Endometrial microvascular endothelial cells (primary cell): ENCODE data around the gene FAM135A. TPM values are rescaled to one million over a fixed set of nuclear protein-coding genes. Genes with fewer than 3 reads are reported as not detected.
"Not testable (repeated sequence)": the region's sequence is repeated elsewhere in the genome, so short reads cannot be mapped to it uniquely, and the experiment has no call there.

Source experiments
- in situ Hi-C: cut with HindIII; loops from 2 replicates; pipeline ENCODE4 v1.10.0; 2017; ENCODE audit warnings: low sequenced_read_pairs, low pct_unique_long_range_greater_than_20kb; ENCODE audit errors: inconsistent ontology term
- total RNA-seq: library from RNA; depleted of rRNA; stranded (reverse); fragments of >200 nt; gene quantifications from one replicate; pipeline ENCODE4 v1.2.3, GENCODE V29; 2015; ENCODE audit errors: inconsistent ontology term

FAM135A gene
- total RNA-seq, 1 donor from 2014 or later = 6.6 TPM

DNA sequence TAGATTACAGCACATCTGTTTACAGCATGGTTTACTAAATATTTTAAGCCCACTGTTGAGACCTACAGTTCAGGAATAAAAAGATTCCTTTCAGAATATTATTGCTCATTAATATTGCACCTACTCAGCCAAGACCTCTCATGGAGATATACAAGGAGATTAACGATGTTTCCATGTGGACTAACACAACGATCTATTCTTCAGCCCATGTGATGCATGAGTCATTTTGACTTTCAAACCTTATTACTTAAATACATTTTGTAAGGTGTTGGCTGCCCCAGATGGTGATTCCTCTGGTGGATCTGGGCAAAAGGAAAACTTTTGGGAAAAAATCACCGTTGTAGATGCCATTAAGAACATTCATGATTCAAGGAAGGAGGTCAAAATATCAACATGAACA, 105.4 kb downstream of the FAM135A start:
- in situ Hi-C loops = no loop called here

GRCh38 chr6:70520575-70520974, 107.3 kb downstream of the FAM135A start:
- in situ Hi-C loops = no loop called here

- in situ Hi-C loops = no loop called here
Measured at GRCh38 chr6:70524721-70525286, 111.5 kb downstream of the FAM135A start.

DNA sequence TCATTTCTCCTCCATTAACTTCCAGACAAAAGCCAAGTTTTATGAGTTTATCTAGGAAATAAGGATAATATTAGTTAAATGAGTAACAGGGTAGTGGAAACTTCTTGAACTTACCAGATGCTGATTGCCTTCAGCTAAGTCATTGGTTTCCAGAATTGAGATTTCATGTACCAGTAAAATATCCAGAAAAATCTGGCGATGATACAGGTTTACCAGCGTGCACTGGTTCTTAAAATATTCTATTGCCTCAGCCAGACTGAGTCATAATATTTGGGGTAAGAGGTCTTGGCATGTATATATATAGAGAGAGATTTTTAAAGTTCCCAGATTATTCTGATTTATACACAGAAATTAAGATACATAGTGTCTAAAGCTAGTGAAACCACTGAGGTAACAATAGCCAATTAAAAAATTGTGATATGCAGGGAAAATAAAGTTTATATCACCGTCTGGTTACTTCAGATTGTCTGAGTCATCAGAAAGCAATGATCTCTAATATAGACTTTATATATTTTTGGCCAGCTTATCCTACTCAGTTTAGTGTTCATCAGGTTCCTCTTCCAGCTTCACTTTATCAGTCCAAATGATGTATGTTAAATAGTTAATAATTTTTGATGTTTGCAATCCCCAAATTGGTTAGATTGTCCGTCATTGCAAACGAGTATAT, 113.9 kb downstream of the FAM135A start:
- in situ Hi-C loops = no loop called here

DNA sequence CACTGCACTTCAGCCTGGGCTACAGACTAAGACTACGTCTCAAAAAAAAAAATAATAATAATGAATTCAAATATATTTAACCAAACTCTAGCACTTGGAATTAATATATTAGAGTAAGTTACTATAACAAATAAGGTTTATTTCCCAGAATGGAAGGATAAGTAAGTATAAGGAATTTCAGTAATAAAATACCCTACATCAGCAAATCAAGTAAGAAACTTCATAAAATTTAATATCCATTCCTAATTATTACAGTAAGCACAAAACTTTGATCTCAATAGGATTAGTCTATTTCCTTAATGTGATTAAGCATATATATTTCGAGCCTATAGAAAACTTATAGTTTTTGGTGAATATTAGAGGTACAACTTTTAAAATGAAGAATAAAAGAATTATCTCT, 116.7 kb downstream of the FAM135A start:
- in situ Hi-C loops = no loop called here

GRCh38 chr6:70531133-70531532, 117.8 kb downstream of the FAM135A start:
- in situ Hi-C loops = no loop called here

- in situ Hi-C loops = no loop called here
Measured at GRCh38 chr6:70537266-70537665, 124.0 kb downstream of the FAM135A start.

DNA sequence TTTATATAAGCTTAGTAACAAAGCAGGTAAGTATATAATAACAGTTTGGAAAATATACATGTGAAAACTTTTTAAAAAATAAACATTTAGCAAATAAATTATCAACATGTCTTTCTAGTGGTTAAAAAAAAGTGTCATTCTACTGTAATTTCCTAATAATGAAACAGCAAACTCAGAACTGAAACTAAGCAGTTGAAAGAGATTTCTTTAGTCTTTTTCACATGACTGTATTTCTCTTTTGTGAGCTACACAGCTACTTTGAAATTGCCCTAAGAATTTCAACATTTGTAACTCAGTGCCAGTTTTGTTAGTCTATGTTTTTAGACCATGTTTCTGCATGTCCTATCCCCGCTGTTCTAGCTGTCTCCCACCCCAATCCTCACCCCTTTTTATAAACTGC, 125.1 kb downstream of the FAM135A start:
- in situ Hi-C loops = no loop called here

GRCh38 chr6:70547313-70547712, 134.0 kb downstream of the FAM135A start:
- in situ Hi-C loops = no loop called here

DNA sequence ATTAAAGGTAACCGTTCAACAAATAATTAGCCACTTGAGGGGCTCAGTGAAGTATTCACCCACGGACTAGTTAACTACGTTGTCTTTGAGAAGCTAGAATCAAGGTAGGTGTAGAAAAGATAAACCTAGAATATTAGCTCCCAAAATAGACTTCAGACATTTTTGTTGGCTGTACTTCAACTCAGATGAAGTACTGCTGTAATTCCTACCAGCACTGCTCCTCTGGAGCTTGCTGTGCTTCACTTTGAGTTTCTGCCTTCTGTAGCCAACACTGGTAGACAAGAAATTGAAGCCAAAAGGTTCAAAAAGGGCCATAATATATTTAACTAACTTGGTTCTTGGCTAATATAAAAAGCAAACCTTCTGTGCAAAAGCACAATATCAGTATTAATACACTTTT, 134.6 kb downstream of the FAM135A start:
- in situ Hi-C loops = no loop called here

DNA sequence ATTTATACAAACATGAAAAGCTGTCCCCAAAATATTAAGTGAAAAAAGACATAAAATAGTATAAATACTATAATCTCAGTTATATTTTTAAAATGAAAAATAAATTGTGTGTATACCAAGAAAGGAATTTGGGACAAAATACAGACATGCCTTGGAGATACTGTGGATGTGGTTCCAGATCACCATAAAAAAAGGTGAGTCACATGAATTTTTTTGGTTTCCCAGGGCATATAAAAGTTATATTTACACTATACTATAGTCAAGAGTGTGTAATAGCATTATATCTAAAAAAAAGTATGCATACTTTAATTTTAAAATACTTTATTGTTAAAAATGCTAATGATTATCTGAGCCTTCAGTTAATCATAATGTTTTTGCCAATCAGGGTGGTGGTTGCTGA, 136.0 kb downstream of the FAM135A start:
- in situ Hi-C loops = no loop called here

DNA sequence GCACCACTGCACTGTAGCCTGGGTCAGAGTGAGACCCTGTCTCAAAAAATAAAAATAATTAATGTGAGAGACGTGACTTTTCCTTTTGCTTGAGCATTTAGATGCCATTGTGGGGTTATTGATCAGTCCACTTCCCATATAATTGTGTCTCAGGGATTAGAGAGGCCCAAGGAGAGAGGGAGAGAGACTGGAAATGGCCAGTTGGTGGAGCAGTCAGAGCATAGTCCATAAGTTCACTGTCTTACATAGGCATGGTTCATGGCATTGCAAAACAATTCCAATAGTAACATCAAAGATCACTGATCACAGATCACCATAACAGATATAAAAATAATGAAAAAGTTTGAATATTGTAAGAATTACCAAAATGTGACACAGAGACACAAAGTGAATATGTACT, 138.3 kb downstream of the FAM135A start:
- in situ Hi-C loops = no loop called here

DNA sequence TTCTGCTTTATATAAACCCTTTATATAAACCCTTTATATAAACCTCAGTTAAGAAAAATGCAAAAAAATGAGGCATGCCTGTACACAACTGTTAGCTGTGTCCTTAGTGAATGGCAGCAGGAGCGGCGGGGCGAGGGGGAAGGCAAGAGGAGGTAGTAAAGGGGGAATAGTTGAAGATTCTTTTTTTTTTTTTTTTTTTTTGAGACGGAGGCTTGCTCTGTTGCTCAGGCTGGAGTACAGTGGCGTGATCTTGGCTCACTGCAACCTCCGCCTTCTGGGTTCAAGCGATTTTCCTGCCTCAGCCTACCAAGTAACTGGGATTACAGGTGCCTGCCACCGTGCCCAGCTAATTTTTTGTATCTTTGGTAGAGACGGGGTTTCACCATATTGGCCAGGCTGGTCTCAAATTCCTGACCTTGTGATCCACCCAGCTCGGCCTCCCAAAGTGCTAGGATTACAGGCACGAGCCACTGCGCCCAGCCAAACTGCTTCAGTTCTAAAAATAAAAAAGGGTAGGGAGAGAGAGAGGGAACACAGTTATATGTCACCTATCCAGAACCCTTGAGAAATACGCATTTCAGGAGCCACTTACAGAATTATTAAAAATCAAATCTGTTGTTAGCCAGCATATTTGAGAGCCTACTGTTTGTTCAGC, 139.1 kb downstream of the FAM135A start:
- in situ Hi-C loops = not testable (repeated sequence)

DNA sequence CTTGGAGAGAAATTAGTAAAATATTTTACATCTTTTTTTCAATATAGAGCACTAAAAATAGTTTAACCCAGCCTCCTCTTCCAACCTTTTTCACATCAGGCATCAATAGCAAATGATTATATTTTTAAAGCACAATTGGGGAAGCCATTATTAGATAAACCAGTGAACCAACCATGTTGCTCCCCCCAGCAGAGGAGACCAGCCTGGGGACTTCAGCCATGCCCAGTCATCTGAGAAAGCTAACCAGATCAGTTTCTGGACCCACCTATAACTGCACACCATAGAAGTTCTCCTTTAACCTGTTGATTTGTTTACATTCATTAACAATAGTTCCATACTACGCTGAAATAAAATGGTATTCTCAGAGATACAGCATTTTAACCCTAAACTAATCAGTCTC, 139.7 kb downstream of the FAM135A start:
- in situ Hi-C loops = no loop called here

DNA sequence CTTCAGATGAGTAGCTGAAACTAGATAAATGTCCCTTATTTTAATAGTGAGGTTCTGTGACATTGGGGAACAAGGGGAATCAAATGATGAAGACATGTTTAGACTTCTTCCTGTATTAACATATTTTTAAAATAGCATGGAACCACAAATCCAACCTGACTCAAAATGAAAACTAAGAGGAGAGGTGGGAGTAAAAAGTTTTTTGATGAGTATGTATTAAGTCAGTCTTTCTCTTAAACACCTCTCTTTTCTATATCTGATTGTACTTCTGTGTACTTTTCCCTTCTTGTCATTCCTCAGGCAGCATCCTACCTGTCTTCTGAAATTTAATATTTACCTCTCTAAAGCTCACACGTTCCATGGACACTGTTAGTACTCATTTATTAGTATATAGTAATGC, 144.7 kb downstream of the FAM135A start:
- in situ Hi-C loops = no loop called here

- in situ Hi-C loops = not testable (repeated sequence)
Measured at GRCh38 chr6:70562401-70562800, 149.1 kb downstream of the FAM135A start.

DNA sequence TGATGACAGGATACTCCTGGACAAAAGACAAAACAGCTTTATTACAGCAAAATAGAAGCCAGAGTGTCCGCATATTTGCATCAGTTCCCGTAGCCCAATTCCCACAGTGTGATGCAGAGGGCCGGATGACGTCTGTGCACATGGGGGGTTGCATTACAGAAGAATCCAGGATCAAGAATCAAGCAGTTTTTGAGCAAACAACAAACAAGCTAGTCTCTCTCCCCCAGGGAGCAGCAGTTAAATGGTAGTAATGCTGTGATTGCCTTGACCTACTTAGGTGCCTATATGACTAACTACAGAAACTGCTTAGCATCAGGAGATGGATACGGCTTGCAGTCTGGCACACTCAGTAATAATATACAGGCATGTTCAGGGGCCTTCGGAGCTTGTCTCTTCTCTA, 150.2 kb downstream of the FAM135A start:
- in situ Hi-C loops = no loop called here

- in situ Hi-C loops = no loop called here
Measured at GRCh38 chr6:70566751-70567382, 153.6 kb downstream of the FAM135A start, which contains the start of gene SDHAF4. SDHAF4 (plus strand) TSS chr6:70566930; CDS start chr6:70566941, 11 bp downstream.

DNA sequence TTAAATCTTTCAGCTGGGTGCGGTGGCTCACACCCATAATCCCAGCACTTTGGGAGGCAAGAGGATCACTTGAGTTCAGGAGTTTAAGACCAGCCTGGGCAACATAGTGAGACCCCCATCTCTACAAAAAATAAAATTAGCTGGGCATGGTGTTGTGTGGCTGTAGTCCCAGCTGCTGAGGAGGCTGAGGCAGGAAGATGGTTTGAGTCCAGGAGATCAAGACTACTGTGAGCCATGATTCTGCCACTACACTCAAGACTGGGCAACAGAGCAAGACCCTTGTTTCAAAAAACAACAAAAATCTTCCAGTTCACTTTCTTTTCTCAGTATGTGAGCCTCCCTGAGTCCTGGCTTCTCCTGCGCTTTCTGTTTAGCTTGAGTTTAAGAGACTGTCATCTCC, 161.3 kb downstream of the FAM135A start:
- in situ Hi-C loops = no loop called here

DNA sequence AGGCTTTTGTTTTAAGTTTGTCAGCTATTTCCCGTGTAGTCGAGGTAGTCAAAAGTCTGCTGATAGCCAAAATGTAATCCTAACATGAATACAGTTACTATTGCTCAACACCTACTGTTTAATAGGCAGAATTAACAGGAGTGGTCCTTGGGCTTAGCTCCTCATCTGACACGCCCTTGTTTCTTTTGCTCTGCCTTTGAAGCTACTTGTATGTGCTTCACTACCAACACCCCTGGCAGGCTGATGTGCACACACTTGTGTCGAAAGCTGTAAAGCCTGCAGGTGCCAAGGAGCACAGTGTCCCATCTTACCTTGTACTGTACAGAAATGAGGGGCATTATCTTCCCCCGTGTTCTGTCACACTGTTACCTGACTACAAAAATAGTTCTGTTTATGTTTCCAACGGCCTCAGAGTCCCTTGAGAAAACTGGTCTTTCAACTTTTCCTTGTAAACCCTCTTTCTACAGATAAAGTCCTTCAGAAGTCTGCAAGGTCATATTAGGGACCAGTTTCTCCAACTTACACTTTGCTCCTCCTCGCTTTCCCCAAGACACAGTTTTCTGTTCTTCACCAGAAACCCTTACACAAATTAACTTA, 162.7 kb downstream of the FAM135A start:
- in situ Hi-C loops = no loop called here
